Osteoblast (primary cell): ENCODE measurements around the gene TRIM42. TPM values are rescaled to one million over a fixed set of nuclear protein-coding genes. Genes with fewer than 3 reads are reported as not detected.

Source experiments
- DNase-seq: peaks from one replicate; pipeline ENCODE4 v3.0.0; 2011; ENCODE audit warnings: low spot score, mixed read lengths; ENCODE audit not compliant: insufficient read length; ENCODE audit errors: missing footprints
- H2AFZ ChIP-seq: 2 replicates; pipeline ENCODE4 v1.6.0; 2011; ENCODE audit warnings: mild to moderate bottlenecking, low read length
- H3K27ac ChIP-seq: 2 replicates; pipeline ENCODE4 v1.5.1; 2011; ENCODE audit warnings: mild to moderate bottlenecking, low read depth, low read length, moderate library complexity
- H3K27me3 ChIP-seq: 2 replicates; pipeline ENCODE4 v1.6.0; 2012; ENCODE audit warnings: mild to moderate bottlenecking, control low read depth, inconsistent platforms, low read length, moderate library complexity; ENCODE audit not compliant: insufficient read depth
- H3K36me3 ChIP-seq: 2 replicates; pipeline ENCODE4 v1.5.1; 2011; ENCODE audit warnings: mild to moderate bottlenecking, low read length, control low read depth, moderate library complexity; ENCODE audit not compliant: insufficient read depth
- H3K4me1 ChIP-seq: 2 replicates; pipeline ENCODE4 v1.5.1; 2011; ENCODE audit warnings: mild to moderate bottlenecking, low read length, control low read depth, moderate library complexity; ENCODE audit not compliant: insufficient read depth
- H3K4me2 ChIP-seq: 2 replicates; pipeline ENCODE4 v1.6.0; 2011; ENCODE audit warnings: mild to moderate bottlenecking, low read length; ENCODE audit not compliant: insufficient read depth
- H3K4me3 ChIP-seq: fragments of 200-600 bp; sonication (generic); 3 replicates; pipeline ENCODE4 v1.5.1; 2012; ENCODE audit warnings: mild to moderate bottlenecking, low read length, inconsistent platforms; ENCODE audit not compliant: insufficient read depth
- H3K79me2 ChIP-seq: 2 replicates; pipeline ENCODE4 v1.6.0; 2012; ENCODE audit warnings: mild to moderate bottlenecking, low read length, control low read depth, inconsistent platforms; ENCODE audit not compliant: insufficient read depth
- H3K9me3 ChIP-seq: 2 replicates; pipeline ENCODE4 v1.5.1; 2011; ENCODE audit warnings: low read depth, low read length, control low read depth
- H4K20me1 ChIP-seq: 2 replicates; pipeline ENCODE4 v1.6.0; 2012; ENCODE audit warnings: mild to moderate bottlenecking, low read length, control low read depth; ENCODE audit not compliant: insufficient read depth
- CTCF ChIP-seq: IDR thresholded peaks from 2 replicates; pipeline ENCODE4 v1.5.1; 2011; ENCODE audit warnings: mild to moderate bottlenecking, low read depth, low read length, moderate library complexity; ENCODE audit errors: extremely low read depth
- total RNA-seq: library from RNA; depleted of rRNA; stranded (reverse); fragments of >200 nt; gene quantifications from 2 replicates; pipeline ENCODE4 v1.2.3, GENCODE V29; 2012

Gene TRIM42
- total RNA-seq, 1 donor: not detected

GRCh38 chr3:140723576-140723975 lies 45.7 kb downstream of the TRIM42 start:
- H3K79me2 ChIP-seq: no peaks in the 10 kb centered on the region

GRCh38 chr3:140724856-140725812 lies 47.3 kb downstream of the TRIM42 start:
- Histone ChIP-seq H3K4me2 (no peak overlapping the region), H3K9me3 (no peaks in the 10 kb centered on the region), H3K4me1 (no peaks in the 10 kb centered on the region), H3K36me3 (no peaks in the 10 kb centered on the region), H2AFZ (no peak overlapping the region), H3K27me3 (no peaks in the 10 kb centered on the region), H3K4me3 (no peak overlapping the region), H3K27ac (no peak overlapping the region), H4K20me1 (no peaks in the 10 kb centered on the region), H3K79me2 (no peaks in the 10 kb centered on the region)
- TF ChIP-seq CTCF: no peak
- no peak for DNase-seq

More at GRCh38 chr3:140723576-140723975, 45.7 kb downstream of the TRIM42 start:
- TF ChIP-seq CTCF: no peak
- DNase-seq: no peak
- no peaks in the 10 kb centered on the region for H3K4me1 ChIP-seq
- H3K9me3 ChIP-seq: no peaks in the 10 kb centered on the region
- H4K20me1 ChIP-seq: no peaks in the 10 kb centered on the region
- H2AFZ ChIP-seq: no peak overlapping the region
- no peaks in the 10 kb centered on the region for H3K27me3 ChIP-seq
- H3K27ac ChIP-seq: no peak overlapping the region
- H3K36me3 ChIP-seq: no peaks in the 10 kb centered on the region
- no peak overlapping the region for H3K4me2 ChIP-seq
- H3K4me3 ChIP-seq: no peak overlapping the region

GRCh38 chr3:140726066-140726465 lies 48.2 kb downstream of the TRIM42 start:
- no peak overlapping the region for H2AFZ ChIP-seq
- no peak overlapping the region for H3K4me2 ChIP-seq
- H3K79me2 ChIP-seq: no peaks in the 10 kb centered on the region
- H3K27me3 ChIP-seq: no peaks in the 10 kb centered on the region
- H4K20me1 ChIP-seq: no peaks in the 10 kb centered on the region
- H3K4me3 ChIP-seq: no peak overlapping the region
- no peaks in the 10 kb centered on the region for H3K4me1 ChIP-seq
- TF ChIP-seq CTCF: no peak
- no peaks in the 10 kb centered on the region for H3K9me3 ChIP-seq
- H3K27ac ChIP-seq: no peak overlapping the region
- DNase-seq: no peak
- H3K36me3 ChIP-seq: no peaks in the 10 kb centered on the region

- Histone ChIP-seq H3K9me3 (no peaks in the 10 kb centered on the region), H3K4me2 (no peak overlapping the region), H3K4me1 (no peaks in the 10 kb centered on the region), H4K20me1 (no peaks in the 10 kb centered on the region), H3K4me3 (no peak overlapping the region), H3K36me3 (no peaks in the 10 kb centered on the region), H3K27ac (no peak overlapping the region), H3K79me2 (no peaks in the 10 kb centered on the region), H2AFZ (no peak overlapping the region), H3K27me3 (no peaks in the 10 kb centered on the region)
- no peak for TF ChIP-seq CTCF
- no peak for DNase-seq
Measured at GRCh38 chr3:140727886-140728285, 50.0 kb downstream of the TRIM42 start.
